HPDE6-E6E7 (cell line): ENCODE results near the gene RUBCNL.
"Not testable (repeated sequence)": the region's sequence is repeated elsewhere in the genome, so short reads cannot be mapped to it uniquely, and the experiment has no call there.

Experiments used
- DNase-seq: peaks from one replicate; pipeline ENCODE4 v3.0.0; 2011; ENCODE audit warnings: missing footprints; ENCODE audit errors: extremely low spot score

Gene RUBCNL, protein sequence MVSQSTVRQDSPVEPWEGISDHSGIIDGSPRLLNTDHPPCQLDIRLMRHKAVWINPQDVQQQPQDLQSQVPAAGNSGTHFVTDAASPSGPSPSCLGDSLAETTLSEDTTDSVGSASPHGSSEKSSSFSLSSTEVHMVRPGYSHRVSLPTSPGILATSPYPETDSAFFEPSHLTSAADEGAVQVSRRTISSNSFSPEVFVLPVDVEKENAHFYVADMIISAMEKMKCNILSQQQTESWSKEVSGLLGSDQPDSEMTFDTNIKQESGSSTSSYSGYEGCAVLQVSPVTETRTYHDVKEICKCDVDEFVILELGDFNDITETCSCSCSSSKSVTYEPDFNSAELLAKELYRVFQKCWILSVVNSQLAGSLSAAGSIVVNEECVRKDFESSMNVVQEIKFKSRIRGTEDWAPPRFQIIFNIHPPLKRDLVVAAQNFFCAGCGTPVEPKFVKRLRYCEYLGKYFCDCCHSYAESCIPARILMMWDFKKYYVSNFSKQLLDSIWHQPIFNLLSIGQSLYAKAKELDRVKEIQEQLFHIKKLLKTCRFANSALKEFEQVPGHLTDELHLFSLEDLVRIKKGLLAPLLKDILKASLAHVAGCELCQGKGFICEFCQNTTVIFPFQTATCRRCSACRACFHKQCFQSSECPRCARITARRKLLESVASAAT

DNA sequence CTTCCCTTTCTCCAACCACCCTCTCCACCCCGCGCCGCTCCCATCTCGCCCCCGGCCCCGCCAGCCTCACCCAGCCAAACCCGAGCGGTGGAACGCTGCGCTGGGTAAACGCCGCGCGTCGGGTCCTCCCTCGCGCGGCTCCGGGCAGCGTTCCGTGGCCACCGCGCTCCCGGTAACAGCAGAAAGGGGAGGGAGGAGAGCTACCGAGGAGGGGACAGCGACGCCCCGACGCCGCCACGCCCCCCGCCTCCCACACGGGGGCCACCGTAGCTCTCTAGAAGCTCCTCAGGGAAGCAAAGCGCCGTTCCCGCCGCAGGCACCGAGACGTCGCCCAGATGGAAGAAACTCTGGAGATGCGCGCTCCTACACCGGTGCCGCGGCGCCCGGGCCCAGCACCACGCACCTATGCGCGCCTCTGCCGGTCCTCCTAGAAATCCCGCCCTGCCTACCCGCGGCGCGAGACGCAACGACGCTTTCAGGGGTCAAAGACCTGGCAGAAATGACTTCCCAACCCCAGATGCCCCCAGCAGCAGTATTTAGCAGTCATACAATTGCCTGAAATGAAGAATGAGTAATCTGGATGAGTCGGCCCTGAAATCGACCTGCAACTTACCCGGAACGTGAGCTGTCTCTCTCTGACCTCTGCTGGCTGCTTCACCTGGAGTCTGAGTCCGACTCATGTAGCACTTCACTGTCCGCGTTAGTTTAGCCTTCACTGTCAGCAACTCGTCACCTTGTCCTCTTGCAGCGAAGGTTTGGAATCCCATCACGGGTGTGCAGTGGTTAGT is at the start of gene RUBCNL:
TSS of gene RUBCNL (minus strand) at position 189 of the 788 bp plus-strand sequence. CDS start 14,777 bp downstream, outside the sequence.
- peak; percentile 13 for DNase-seq

DNA sequence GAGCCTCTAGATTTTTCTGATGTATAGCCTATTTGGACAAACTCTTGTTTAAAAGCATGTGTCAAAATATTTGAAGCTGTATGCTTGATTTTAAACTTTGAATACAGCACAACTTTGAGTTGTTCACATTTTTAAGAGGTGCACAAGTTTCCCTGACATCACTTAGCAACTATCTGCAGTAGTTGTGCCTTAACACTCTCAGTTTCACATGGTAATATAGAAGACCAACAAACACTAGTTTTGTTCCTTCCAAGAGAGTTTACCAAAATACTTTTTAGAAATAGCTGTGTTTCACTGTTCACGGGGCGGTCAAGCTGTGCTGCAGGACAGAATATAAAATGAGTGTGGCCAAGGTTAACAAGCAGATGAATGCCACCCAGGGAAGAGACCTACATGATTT is 42.5 kb upstream of the RUBCNL start:
- DNase-seq: not testable (repeated sequence)

DNA sequence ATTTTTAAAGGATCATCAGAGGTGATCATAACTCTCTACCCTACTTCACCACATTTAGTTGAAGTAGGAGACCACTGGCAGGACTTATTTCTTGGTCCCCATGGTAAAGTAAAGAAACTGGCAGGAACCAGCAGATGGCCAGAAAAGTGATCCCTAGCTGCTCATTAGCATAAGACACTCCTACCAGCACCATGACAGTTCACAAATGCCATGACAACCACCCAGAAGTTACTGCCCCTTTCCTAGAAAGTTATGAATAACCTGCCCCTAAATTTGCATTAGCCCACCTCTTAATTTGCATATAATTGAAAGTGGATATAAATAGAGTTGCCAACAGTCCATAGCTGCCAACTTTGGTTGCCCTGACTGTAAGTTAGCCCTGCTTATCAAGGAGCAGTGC is 18.4 kb upstream of the RUBCNL start:
- DNase-seq: no peak

DNA sequence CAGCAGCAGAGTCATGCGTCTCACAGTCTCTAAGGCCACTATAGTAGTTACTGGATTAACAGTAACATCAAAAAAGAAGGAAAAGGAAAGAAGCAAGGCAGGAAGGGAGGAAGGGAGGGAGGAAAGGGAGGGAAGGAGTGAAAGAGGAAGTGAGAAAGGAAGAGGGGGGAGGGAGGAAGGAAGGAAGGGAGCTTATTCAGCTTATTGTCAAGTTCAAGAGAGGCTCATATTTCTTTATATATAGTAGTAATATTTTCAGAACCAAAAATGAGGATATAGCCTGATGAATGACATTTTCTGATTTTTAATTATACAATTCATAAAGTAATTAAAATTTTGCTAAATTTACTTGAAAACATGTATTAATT is 17.7 kb upstream of the RUBCNL start:
- no peak for DNase-seq

DNA sequence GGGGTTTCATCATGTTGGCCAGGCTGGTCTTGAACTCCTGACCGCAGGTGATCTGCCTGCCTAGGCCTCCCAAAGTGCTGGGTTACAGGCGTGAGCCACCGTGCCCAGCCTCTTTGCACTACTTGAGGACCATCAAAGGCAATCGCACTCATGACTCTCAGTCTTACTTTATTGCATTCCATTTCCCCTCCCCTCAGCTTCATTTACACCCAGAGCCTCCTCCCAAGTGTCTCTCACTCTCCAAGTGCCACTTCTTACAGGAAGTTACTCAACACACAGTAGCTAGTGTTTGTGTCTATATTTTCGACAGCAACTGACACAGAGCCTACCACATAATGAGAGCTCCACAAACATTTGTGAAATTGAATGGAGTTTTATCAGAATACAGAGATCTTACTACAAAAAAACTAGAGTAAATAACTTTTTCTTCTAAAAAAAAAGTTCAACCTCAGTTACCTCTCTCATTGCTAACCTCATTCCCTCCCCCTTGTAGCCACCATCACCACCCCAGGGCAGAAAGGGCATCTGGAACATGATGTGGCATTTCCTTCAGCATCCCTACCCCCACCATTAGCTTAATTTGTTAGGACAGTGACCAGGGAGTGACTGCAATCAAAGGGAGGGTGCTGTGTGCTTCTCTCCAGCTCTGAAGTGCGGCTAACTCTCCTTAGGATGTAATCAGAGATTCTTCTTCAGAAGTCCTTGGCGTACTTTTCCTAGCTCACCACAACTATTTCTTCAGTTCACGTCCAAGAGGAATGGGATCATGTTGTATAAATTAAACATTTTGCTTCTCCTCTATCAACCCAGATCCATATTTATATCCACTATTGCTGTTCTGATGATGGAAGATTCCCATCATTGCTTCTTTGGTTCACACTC is 17.0 kb upstream of the RUBCNL start:
- no peak for DNase-seq

DNA sequence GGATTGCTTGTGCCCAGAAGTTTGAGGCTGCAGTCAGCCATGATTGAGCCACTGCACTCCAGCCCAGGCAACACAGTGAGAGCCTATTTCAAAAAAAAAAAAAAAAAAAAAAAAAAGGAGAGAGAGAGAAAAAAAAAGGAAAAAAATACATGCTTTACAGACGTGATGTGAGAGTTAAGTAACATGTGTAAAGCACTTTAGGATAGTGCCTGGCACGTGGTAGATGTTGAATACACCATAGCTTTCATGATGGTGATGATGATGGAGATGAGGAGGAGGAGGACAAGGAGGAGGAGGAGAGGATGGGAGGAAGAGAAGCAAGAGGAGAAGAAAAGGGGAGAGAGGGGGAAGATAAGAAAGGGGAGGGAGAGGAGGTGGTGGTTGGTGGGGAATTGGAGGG is 15.1 kb upstream of the RUBCNL start:
- no peak for DNase-seq

DNA sequence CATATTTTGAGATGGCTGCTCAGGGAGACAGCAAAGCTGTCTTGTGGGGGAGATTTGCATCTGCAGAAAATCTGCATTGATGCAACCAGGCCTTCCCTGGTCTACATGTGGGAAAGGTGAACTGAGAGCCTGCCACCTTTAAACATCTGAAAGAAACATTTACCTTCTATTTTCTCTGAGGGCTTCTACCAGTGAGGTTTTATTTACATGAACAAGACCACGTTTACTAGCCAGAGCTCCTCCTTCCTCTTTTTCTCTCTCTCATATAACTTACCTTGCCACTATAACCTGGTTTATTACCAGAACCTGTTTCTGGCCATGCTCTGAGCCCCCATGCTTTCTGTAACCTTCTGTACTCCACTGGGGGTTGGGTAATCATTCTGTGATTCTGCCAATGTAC is 14.4 kb upstream of the RUBCNL start:
- DNase-seq: no peak

DNA sequence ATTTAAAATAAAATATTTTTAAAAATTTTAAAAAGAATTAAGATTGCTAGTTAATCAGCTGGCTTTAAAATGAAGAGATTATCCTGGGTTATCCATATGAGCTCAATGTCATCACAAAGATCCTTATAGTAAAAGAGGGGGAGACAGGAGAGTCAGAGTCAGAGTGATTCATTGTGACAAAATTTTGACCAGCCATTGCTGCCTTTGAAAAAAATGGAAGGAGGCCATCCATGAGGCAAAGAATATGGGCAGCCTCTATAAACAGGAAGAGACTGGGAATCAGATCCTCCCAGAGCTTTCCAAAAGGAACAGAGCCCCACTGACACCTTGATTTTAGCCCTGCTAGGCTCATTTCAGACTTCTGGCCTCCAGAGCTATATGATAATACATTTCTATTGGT is 9.3 kb upstream of the RUBCNL start:
- DNase-seq: no peak

DNA sequence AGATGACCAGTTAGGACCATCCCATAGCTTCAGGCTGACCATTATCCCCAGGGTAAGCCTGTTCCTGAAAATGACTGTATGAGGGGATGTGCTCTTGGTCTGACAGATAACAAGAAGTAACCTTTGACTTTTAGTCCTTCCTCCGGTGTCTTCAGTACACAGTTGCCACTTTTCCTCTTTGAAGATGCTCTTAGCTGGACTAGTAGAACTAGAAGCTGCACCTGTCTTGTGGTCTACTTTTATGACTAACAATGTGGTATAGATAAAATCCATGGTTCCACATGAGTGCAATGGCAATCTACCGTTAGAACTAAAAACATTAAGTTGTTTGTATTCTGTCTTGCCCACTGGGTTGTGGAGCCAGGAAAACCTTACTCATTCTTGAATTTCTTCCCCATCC is 5.9 kb upstream of the RUBCNL start:
- DNase-seq: no peak

DNA sequence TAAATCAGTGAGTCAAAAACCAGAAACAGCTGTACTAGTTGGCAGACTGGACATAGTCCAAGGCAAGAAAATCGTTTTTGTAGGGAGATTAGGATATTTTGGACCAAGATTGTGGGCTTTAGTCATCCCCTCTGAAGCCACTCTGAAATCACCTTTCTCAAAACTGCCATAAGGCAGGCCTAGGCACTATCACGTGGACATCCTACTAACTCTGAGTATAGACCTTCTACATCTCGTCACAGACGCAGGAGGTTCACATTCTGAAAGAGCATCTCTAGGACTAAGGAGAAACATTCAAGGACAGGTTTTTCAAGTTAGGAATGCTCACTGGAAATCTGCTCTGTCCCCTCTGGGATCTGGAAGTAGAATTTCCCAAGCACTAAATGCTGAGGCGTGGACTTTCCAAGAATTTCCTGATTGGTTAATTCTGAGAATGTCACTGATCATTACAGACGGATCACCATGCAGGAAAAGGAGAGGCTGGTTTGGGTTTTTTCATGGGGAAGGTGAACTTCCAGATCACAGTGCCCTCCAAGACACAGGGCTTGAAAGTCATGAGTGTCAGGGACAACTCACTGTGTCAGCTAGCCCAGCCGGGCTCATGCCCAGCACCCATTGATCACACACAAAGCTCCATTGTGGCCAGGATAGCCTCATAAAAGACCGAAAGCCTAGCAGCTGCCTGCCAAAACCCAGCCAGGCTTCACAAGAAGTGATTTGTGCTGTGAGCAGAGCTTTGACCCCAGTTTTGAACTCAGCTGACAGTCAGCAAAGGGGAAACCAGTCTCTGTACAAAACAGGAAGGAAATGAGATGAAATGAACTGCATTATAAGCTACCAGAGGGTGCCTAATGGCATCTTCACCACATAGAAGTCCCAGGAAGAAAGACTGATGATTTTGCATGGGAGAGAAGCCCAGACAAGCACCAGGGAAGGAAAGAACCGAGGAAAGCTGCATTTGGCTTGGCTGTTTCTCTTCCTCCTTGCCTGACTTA is 2.7 kb upstream of the RUBCNL start:
- no peak for DNase-seq

DNA sequence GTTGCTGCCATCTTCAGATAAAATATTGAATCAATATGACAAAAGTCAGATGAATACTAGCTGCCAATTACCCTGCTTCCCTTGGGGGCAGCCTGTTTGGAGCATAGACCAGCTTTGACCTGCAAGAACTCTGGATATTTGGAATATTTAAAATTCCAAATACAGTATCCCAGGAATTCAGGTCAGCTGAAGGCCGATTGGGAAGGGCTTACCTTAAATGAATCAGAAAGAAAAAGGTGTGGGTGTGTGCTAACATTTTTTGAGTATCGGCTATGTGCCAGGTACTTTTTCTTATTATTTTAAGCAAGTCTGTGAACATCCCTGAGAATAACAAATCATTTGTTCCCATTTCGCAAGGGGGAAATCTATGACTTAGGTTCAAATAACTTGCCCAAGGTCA is 1.8 kb upstream of the RUBCNL start:
- DNase-seq: no peak

DNA sequence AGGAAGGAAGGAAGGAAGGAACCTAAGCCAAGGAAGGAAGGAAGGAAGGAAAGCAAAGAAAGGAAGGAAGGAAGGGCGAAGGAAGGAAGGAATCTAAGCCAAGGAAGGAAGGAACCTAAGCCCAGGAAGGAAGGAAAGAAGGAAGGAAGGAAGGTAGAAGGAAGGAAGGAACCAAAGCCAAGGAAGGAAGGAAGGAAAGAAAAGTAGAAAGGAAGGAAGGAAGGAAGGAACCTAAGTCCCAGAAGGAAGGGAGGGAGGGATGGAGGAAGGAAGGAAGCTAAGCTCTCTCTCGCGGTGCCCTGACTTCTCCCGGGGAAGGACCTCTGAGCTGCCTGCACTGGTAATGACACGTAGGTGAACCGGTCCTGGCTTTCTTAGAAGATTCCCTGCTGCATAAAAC is 1.3 kb upstream of the RUBCNL start:
- no peak for DNase-seq

DNA sequence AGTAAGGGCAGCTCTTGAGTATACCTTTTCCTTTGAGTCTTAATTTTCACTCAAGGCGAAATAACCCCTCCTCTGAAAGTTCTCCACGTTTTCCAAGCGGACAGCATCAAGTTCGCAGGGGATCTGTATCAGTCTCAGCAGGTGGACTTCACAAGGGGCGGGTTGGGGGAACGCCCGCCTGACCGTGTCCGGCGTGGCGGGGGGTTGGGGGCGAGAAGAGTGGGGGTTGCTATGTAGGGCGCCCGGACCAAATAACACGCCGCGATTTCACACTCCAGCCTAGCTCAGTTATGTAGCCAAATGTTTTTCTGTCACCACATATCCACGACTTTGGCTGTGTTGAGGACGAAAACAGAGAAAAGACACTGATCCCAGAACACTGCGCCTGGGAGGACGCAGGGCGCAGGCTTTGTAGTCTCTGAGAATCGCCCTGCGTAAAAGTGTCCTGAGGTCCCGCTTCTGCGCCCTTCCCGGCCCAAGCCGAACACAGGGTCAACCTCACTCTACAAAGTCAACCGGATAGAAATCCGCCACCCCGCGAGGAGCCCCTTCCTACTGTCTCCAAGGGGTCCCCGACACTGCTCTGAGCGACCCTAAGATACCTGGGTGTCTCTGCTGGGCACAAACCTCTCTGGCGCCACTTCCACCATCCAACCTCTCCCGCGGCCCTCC is 524 bp downstream of the RUBCNL start:
- DNase-seq: no peak

DNA sequence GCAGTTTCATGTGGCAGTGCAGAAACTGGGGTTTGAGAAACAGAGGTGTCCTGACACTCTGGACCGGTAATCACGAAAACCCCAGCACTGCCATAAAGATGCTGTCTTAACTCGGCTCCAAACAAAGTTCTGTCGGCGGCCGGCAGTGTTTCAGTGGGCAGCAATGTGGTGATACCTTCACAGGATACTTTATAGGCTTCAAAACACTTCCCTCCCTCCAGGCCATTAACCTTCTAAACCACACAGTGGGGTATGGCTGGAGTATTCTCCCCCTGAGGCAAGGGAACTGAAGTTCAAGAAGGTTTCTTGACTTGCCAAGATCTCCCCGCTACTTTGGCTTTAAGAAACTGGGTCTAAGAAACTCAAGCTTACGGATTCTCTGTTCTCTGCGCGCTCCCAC is 1.1 kb downstream of the RUBCNL start:
- no peak for DNase-seq

DNA sequence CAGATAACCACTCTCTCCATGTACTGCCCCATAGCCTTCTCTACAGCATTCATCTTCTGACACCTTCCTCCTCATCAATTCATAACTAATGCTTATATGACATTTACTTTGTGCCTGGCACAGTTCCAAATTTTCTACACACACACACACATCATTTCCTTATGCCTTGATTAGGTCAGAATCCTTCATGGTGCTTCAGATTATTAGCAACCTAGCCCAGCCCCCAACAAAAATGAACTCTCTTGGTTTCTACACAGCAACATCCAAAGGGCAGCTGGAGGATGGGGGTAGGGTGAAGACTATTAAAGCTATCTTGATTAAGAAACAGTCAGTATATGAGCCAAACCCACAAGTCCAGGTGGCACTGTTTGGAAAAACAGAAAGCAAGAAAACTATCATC is 3.7 kb downstream of the RUBCNL start:
- no peak for DNase-seq

DNA sequence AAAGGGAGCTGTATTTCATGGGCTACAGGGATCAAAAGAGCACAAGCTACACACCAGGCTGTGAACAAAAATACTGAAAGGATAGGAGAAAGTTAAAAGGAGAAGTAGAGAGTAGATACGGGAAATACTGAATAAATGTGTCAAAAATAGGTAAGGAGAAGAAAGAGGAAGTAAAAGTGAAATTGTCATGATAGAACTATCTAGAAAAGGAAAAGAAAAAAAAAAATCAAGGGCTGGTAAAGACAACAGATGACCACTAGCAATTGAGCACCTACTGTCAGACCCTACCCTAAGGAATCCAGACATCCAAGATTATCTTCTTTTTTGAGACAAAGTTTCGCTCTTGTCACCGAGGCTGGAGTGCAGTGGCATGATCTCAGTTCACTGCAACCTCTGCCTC is 4.8 kb downstream of the RUBCNL start:
- no peak for DNase-seq

DNA sequence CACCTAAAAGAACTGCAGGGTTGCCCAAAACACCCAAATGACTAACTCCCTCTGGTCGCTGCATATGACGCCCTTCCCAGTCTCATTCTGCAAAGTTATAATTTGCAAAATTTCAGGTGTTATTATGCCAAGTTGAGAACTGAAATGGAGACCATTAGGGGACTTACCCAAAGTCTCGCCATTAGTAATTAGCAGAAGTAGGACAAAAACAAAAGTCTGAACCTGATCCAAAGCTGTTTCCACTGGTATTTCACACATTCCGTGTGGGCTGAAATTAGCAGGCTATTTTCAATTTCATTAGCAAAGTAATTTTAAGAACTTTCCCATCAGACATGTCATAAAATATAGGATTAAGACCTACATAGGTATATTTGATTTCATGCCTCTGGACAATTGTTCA is 6.8 kb downstream of the RUBCNL start:
- no peak for DNase-seq

DNA sequence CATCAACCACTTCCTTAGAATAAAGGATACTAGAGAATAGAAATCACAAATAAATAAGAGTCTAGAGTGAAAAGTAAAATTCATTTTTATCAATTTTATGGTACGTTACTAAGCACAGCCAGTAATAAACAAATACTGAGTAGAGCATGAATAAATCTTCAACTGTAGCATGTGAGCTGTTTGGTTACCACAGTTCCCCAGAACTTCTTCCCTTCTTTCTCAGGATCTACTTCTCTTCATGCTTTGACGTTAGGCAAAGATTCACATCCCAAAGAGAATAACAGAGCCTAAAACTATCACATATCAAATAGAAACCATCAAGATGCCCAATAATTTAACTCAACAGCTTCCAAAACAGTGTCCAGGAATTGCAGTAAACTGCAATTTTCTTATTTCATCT is 7.4 kb downstream of the RUBCNL start:
- DNase-seq: no peak

DNA sequence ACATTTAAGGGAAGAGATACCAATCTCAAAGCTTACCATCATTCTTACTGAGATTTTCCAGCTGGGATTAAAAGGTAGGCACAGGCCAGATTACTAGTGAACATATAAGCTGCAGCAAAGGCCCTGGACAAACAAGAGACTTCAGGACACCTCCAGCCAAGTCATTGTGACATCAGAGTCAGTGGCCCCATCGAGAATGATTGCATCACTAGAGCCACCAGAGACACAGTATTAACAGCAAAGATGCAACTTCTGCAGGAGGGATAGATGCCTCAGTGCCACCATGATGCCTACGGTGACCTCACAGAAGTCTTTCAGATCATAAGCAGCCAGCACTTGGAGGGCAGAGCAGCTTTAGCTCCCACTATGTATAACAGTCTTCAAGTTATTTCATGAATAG is 8.6 kb downstream of the RUBCNL start:
- DNase-seq: no peak

DNA sequence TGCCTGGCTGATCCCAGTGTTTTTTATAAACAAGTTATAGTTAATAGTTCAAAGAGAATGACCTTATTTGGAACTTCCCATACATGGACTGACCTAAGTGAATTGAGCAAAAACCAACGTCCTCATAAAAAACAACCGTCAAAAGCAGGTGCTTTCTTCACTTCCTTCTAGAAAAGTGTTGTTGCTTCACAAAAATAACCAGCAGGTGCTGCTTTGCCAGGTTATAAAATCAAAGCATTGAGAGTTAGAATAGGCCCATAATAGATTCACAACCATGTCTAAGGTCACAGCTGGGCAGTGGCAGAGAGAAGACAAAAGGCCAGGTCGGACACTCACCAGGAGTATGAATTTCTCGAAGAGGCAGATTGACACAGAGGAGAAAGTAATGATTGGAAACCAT is 9.5 kb downstream of the RUBCNL start:
- no peak for DNase-seq
